NCI-H2107 (cell line): Measurements from ENCODE around the gene QRICH2.
A peak's percentile ranks its signal among the peaks of the same experiment; 100 is the strongest.
"Not testable (repeated sequence)": the region's sequence is repeated elsewhere in the genome, so short reads cannot be mapped to it uniquely, and the experiment has no call there.

Experiments
- DNase-seq: peaks from one replicate; lab custom pipeline; 2025; lab: John Stamatoyannopoulos, UW

QRICH2 gene

GRCh38 chr17:76307966-76308338, at the start of gene QRICH2:
Gene QRICH2 (minus strand): TSS chr17:76308276. CDS start chr17:76307998, 278 bp downstream.
- DNase-seq = no peak

- no peak for DNase-seq
Observed at GRCh38 chr17:76357597-76358158, 49.6 kb upstream of the QRICH2 start.

DNA sequence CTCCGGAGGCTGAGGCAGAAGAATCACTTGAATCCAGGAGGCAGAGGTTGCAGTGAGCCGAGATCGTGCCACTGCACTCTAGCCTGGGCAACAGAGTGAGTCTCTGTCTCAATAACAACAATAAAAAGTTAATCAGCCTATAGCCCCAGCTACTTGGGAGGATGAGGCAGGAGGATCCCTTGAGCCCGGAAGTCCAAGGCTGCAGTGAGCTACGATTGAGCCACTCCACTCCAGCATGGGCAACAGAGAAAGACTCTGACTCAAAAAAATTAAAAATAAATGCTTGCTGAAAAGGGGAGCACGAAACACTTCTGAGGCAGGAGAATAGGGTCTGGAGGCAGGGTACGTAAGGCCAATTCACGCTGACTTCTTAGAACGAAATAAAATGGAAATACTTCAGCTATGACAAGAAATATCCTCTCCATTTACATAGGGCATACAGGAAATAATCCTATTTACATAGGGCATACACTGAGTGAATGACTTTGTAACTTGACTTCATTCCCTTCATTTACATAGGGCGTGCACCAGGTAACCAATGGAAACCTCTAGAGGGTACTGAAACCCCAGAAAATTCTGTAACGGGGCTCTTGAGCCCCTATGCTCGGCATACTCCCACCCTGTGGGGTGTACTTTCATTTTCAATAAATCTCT, 48.9 kb upstream of the QRICH2 start:
- DNase-seq = no peak

DNA sequence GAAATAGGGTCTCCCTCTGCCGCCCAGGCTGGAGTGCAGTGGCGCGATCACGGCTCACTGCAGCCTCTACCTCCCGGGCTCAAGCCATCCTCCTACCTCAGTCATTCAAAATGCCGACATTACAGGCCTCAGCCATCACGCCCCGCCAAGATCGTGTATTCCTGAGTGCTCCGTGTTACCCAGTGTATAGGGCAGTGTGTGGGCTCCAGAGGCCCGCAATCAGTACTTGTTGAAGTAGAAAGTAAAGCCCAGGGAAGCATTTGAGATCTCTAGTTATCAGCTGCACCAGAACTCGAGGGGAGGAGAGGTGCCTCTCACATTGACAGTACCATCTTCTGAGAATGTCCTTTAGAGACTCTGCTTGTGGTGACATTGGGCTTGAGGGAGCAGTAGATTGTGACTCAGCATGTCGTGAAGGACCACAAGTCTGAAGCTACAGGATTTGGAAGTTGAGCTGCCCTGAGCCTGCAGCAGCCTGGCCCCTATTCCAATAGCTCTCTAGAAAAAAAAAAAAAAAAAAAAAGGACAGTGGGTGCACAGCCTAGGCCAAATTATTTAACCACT, 46.8 kb upstream of the QRICH2 start:
- no peak for DNase-seq

DNA sequence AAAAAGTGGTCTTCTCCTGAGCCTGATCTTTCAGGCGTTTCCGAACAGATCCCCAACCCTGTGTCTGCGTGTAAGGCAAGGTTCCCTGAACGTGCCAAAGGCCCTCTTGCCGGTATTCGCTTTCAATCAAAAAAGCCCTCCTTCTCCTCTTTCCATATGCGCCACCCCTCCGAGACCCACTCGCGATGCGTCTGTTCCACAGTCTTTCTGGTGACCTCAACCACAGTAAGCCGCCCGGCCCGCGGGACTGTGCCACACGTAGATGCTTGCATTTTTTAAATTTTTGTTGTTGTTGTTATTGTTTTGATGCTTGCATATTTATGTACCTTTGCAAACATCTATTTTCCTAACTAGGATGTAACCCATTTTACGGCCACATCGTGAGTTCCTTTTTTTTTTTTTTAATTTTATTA, 46.2 kb upstream of the QRICH2 start:
- no peak for DNase-seq

- peak; percentile 59 for DNase-seq
Observed at GRCh38 chr17:76353599-76354316, 45.7 kb upstream of the QRICH2 start, which contains the start of gene PRPSAP1. Gene PRPSAP1 (minus strand): TSS chr17:76353916. CDS start chr17:76353703, 213 bp downstream.

GRCh38 chr17:76353004-76353598, 45.0 kb upstream of the QRICH2 start:
- no peak for DNase-seq

DNA sequence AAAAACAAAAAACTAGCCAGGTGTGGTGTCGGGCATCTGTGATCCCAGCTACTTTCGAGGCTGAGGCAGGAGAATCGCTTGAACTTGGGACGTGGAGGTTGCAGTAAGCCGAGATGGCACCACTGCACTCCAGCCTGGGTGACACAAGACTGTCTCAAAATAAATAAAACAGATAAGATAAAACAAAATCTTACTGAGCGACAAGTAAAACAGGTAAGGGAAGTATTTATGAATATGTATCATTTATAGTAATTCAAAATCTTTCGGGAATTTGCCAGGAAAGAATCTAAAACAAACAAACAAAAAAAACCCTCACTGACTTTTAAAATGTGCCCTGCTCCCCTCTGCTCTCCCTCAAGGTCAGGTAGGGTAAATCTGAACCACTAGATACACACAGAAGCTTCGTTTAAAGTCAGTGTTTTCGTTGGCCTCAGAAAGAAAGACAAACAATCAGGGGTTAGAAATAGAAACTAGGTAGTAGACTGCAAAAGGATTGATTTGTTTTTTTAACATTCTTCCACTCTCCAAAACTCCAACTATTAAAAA, 43.5 kb upstream of the QRICH2 start:
- no peak for DNase-seq

DNA sequence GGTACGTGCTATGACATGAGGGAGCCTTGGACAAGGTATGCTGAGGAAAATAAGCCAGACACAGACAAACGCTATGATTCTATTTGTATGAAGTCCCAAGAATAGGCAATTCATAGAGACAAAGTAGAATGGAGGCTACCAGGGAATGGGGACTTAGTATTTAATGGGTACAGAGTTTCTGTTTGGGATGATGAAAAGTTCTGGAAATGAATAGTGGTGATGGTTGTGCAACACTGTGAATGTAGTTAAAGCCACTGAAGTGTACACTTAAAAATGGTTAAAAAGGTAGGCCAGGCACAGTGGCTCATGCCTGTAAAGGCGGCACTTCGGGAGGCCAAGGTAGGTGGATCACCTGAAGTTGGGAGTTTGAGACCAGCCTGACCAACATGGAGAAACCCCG, 42.4 kb upstream of the QRICH2 start:
- DNase-seq = no peak

DNA sequence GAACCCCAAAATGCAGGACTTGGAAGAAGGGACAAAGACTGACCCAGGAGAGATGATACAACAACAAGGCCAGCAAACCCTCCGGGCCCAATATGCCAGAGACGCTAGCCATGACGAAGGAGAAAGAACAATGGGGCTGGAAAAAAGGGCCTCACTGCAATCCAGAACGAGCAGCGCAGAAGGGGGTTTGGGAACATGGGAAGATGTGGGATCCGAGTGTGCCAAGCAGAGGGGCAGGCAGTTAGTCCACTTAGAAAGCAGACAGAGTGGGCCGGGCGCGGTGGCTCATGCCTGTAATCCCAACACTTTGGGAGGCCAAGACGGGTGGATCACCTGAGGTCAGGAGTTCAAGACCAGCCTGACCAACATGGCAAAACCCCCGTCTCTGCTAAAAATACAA, 38.9 kb upstream of the QRICH2 start:
- not testable (repeated sequence) for DNase-seq

GRCh38 chr17:76345377-76345974, 37.4 kb upstream of the QRICH2 start:
- no peak for DNase-seq

DNA sequence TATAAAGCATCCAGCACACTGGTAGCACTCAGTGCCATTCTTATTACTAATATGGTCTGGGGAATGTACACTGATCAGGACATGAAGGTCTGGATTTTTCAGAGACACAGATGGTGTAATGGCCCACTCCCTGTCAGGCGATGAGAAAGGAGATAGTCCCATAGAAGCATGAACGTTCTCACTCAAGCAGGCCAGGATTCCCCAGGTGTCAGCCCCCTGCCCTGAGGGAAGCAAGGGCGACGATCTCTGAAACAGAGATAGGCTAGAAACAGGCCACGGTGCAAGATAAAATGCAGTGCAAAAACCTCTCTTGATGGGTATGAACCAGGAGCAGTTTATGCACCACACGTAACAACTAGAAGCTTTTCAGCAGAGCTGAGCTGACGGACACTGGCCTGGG, 35.0 kb upstream of the QRICH2 start:
- DNase-seq = no peak

DNA sequence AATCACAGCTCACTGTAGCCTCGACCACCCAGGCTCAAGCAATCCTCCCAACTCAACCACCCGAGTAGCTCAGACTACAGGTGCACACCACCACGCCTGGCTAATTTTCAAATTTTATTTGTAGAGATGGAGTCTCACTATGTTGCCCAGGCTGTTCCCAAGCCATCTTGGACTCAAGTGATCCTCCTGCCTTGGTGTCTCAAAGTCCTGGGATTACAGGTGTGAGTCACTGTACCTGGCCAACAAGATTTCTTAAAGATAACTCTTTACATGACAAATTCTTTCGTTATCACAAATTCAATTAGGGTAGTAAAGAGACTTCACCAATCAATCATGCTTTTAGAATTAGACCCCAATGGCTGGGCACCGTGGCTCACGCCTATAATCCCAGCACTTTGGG, 33.2 kb upstream of the QRICH2 start:
- DNase-seq = no peak

- no peak for DNase-seq
Observed at GRCh38 chr17:76337413-76337777, 29.3 kb upstream of the QRICH2 start.

DNA sequence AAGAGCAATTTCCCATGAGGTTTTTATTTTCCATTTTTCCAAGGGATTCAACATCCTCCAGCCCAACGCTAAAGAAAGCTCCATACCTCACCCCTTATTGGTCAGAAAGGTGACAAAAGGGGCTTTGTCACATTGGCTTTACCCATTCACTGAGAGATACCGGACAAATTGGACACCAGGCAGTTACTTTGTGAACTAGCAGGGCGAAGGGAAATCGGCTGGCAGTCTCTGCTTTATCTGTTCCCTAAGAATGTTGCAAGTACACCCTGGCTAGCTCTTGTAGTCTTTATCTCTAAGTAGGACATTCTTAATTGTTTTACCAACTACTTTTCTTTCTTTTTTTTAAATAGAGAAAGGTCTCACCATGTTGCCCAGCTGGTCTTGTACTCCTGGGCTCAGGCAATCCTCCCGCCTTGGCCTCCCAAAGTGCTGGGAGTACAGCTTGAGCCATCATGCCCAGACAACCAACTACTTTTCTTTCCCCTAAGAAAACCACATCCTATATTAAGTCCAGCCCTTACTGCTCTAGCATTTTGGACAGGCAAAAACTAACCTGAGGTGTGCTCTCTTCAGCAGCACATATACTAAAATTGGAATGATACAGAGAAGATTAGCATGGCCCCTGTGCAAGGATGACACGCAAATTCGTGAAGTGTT, 28.8 kb upstream of the QRICH2 start:
- no peak for DNase-seq

DNA sequence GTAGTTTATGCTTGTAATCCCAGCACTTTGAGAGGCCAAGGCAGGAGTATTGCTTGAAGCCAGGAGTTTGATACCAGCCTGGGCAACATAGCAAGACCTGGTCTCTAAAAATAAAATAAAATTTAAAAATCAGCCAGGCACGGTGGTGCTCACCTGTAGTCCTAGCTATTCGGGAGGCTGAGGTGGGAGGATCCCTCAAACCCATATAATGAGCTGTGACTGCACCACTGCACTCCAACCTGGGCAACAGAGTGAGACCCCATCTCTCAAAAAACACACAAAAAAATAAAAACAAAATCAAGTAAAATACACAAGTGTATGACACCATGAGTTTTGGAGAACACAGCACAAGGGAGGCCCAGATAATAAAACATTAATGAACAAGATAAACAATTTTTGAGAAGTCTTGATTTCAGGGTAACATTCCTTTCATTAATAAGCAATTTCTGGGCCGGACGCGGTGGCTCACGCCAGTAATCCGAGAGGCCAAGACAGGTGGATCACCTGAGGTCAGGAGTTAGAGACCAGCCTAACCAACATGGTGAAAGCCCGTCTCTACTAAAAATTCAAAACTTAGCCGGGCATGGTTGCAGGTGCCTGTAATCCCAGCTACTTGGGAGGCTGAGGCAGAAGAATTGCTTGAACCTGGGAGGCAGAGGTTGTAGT, 27.8 kb upstream of the QRICH2 start:
- no peak for DNase-seq

DNA sequence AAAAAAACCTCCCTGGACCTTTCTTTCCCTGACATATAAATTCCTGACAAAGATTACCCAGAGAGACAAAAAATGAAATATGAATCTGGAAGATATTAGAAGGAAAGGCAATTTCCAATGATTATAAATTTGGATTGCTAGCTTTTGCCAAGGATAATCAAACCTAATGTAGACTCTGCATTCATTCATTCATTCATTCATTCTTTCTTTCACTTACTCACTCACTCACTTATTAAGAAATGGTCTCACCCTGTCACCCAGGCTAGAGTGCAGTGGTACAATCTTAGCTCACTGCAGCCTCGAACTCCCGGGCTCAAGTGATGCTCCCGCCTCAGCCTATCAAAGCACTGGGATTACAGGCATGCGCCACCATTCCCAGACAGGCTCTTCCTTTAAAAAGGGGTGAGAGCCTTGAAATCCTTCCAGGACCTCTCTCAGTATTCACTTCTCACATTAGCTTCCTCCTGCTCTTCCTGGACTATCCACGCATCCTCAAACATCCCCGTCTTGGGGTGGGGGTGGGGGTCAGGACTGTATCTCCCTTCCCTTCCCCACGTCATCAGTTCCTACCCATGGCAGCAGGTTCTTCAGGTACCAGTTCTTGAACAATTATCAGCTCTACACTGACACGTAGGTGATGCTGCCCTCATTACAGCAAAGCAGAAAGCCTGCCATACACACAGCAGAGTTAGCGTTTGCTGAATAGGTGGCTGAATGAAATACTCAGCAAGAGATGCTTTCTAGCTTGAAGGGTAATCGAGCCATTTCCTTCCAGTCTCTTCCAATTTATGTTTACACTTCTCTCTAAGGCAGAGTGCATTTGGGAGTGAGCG, 25.8 kb upstream of the QRICH2 start:
- DNase-seq = no peak

GRCh38 chr17:76331083-76331482, 23.0 kb upstream of the QRICH2 start:
- DNase-seq = no peak

GRCh38 chr17:76329664-76330063, 21.6 kb upstream of the QRICH2 start:
- no peak for DNase-seq

DNA sequence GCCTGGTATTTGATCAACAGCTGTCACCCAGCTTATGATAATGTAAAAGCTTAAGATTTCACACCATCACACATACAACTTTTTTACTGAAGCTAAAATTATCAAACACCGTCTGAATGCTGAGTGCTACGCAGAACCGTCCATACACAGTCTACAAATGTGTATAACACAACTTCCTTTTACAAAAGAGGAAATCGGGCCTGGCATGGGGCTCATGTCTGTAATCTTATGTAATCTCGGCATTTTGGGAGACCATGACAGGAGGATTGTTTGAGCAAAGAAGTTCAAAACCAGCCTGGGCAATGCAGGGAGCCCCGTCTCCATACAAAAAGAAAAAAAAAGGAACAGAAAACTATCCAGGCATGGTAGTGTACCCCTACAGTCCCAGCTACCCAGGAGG, 19.6 kb upstream of the QRICH2 start:
- DNase-seq = no peak
